Activated naive CD8-positive, alpha-beta T cell treated with anti-CD3 and anti-CD28 coated beads, Interleukin-2, amount 10 ng/mL, durations not matched to agents 7 days and 5 days (primary cell): ENCODE results near the gene SLC7A11. TPM values are rescaled to one million over a fixed set of nuclear protein-coding genes. Genes with fewer than 3 reads are reported as not detected.

Experiments used
- ATAC-seq: fragments of 150-1000 bp; cut with Tn5 transposase; one replicate; pipeline ENCODE4 v1.10.0; 2021; ENCODE audit warnings: low read depth, moderate library complexity
- POLR2A ChIA-PET: fragments of 350-600 bp; sonication (Branson Sonifier 250); formaldehyde crosslinking; loops from one replicate; lab custom pipeline; 2021; ENCODE audit warnings: antibody characterized with exemption; lab: Charles Lee
- DNase-seq: peaks from one replicate; pipeline ENCODE4 v3.0.0; 2021
- H3K27ac Mint-ChIP-seq: one replicate; pipeline ENCODE4 v1.8.0; 2022; ENCODE audit warnings: mild to moderate bottlenecking, mixed read lengths
- H3K27me3 Mint-ChIP-seq: one replicate; pipeline ENCODE4 v1.8.0; 2022; ENCODE audit warnings: mild to moderate bottlenecking, moderate library complexity, mixed read lengths
- H3K36me3 Mint-ChIP-seq: one replicate; pipeline ENCODE4 v1.8.0; 2021; ENCODE audit warnings: mild to moderate bottlenecking, mixed read lengths
- H3K4me1 Mint-ChIP-seq: one replicate; pipeline ENCODE4 v1.8.0; 2021; ENCODE audit warnings: mixed read lengths
- H3K4me3 Mint-ChIP-seq: one replicate; pipeline ENCODE4 v1.8.0; 2022; ENCODE audit warnings: mild to moderate bottlenecking, moderate library complexity, mixed read lengths
- H3K9me3 Mint-ChIP-seq: one replicate; pipeline ENCODE4 v1.8.0; 2021; ENCODE audit warnings: mixed read lengths
- total RNA-seq, 2 experiments: library from RNA; stranded (reverse); gene quantifications; one replicate each; pipeline ENCODE4 v1.2.3, GENCODE V29; 2021

Gene SLC7A11
- total RNA-seq, 2 experiments from 2014 or later, result 1.3 to 1.5 TPM

DNA sequence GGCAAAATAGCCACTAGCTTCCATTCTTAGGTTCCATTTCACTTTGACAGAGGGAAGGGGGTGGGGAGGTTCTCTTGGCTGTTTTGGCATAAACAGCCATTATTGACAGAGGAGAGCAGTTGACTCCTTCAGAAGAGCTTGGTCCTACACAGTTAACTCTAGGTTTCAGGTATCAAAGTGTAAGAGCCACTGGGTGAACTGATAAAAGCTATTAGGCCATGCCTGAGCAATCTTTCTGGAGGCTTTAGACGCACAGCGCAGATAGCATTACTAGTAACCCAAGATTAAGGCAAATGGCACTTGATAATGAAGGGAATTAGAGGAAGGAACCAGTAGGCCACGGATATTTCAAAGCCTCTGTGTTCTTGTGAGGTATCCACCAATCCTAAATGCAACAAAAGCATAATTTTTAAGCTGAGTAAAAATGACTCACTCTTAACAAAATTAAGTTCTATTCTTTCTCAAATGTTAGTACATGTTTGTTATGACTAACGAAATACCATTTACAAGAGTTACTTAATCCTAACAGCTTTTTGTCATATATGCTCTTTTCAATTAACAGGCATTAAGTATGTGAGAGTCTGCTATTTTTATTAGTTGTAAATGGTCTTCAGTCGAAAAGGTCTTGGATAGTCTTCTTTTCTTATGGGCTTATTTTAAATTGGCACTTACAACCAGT is 53.6 kb downstream of the SLC7A11 start:
- Mint-ChIP-seq H3K9me3 (no peaks in the 10 kb centered on the region), H3K4me1 (no peaks in the 10 kb centered on the region), H3K4me3 (no peak overlapping the region), H3K36me3 (no peaks in the 10 kb centered on the region), H3K27ac (no peak overlapping the region), H3K27me3 (peaks cover 3% of the 10 kb centered on the region)
- POLR2A ChIA-PET, result no interaction called here
- no peak for ATAC-seq
- DNase-seq, result no peak

DNA sequence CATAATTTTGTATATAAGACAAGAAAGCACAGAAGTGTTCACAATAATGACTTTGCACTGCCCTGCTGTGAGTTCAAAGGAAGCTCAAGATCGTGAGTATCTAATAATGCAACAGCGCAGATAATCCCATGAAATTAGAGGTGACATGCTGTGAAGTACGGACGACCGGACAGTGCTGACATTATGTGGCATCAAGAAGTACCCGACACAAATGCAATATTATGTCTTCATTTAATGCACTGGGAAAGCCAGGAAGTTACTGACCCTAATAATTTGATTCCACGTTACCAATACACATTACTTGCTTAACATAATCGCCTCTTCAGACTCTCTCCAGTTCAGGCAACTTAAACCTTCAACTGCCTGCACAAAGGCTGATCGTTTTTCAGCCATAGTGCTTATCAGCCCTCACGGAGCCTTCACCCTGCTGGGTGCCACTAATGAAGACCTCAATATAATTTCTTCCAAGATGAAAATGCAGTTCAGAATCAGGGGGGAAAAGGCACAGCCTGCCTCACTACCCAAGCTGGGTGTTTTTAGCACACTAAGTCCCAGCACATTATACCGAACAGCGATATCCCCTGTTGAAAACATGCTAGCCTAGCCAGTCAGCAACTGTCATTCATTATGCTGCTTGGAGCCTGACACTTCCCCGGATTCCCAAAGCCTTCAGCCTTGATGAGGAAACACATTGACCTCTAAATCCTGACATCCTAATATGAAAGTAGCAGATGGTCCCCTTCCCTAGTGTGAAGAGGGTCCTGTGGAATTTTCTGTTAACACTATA is 56.1 kb downstream of the SLC7A11 start:
- no peaks in the 10 kb centered on the region for H3K9me3 Mint-ChIP-seq
- H3K27me3 Mint-ChIP-seq, result peaks cover 3% of the 10 kb centered on the region
- H3K4me3 Mint-ChIP-seq, result no peak overlapping the region
- POLR2A ChIA-PET, result no interaction called here
- no peak overlapping the region for H3K27ac Mint-ChIP-seq
- ATAC-seq (no peak), DNase-seq (no peak)
- no peaks in the 10 kb centered on the region for H3K4me1 Mint-ChIP-seq
- H3K36me3 Mint-ChIP-seq, result no peaks in the 10 kb centered on the region

DNA sequence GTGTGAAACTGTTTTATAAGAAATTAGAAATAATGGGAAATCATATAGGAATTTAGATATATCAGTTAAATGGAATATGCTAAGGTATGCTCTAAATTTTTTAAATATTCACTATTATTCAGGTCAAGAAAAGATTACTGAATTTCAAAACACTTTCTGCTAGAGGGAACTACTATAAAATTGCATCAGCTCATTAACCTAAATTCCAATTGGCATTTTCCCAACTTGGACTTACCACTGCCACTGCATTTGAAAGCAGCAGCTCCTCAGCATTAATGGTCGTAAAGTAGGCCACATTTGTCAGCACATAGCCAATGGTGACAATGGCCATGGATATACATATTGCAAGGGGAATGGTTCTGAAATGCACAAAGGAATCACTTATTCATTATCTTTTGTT is 57.3 kb downstream of the SLC7A11 start:
- peaks cover 1% of the 10 kb centered on the region for H3K27me3 Mint-ChIP-seq
- H3K4me1 Mint-ChIP-seq, result no peaks in the 10 kb centered on the region

DNA sequence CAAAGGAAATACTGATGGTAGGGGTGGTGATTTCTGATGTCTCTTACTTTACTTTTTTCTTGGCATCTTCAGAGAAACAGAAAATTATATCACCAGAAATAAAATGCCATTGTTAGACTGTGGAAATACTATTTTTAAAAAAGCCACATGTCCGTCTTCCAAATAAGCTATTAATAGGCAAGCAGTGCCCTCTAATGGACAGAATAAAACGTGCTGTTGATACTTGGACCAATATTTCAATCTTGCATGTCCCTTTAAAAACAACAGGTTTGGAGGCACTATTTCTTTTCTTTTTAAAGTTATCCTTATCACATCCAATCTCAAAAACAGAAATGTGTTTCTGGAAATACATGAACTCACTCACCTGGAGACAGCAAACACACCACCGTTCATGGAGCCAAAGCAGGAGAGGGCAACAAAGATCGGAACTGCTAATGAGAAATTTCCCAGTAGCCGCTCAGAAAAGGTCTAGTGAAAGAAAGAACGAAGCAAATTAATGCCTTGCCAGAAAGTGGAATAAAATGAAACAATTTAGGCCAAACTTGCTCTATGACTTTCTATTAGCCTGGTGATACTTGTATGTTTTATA is 59.2 kb downstream of the SLC7A11 start:
- POLR2A ChIA-PET, result no interaction called here
- no peak overlapping the region for H3K27ac Mint-ChIP-seq
- ATAC-seq, result no peak

More for the DNA sequence above, 57.3 kb downstream of the SLC7A11 start:
- H3K36me3 Mint-ChIP-seq, result peaks cover 2% of the 10 kb centered on the region
- H3K4me3 Mint-ChIP-seq, result no peak overlapping the region
- H3K9me3 Mint-ChIP-seq, result no peaks in the 10 kb centered on the region
- POLR2A ChIA-PET, result no interaction called here
- ATAC-seq (no peak), DNase-seq (no peak)
- H3K27ac Mint-ChIP-seq, result no peak overlapping the region

DNA sequence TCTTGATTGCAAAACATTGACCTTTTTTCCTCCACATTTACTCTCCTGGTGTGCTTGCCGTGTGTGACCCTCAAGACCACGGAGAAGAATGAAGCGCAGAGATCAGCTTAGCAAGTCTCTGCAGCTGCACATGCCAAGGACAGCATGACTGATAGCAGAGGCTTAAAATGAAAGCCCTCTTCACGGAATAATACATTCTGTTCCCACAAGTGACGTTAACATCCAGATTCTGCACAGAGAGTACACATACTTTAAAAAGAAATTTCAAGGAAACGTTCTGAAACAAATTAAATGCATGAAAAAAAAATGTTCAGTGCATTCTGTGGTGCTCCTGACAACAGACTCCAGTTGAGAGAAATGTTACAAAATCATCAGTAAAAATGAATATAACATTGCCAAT is 60.9 kb downstream of the SLC7A11 start:
- H3K9me3 Mint-ChIP-seq, result no peaks in the 10 kb centered on the region
- H3K27me3 Mint-ChIP-seq, result no peaks in the 10 kb centered on the region
- POLR2A ChIA-PET, result no interaction called here
- H3K36me3 Mint-ChIP-seq, result peaks cover 5% of the 10 kb centered on the region
- DNase-seq (no peak), ATAC-seq (no peak)
- no peak overlapping the region for H3K27ac Mint-ChIP-seq
- no peak overlapping the region for H3K4me3 Mint-ChIP-seq
- no peaks in the 10 kb centered on the region for H3K4me1 Mint-ChIP-seq

More for the DNA sequence above, 59.2 kb downstream of the SLC7A11 start:
- no peak for DNase-seq
- Mint-ChIP-seq H3K36me3 (peaks cover 2% of the 10 kb centered on the region), H3K27me3 (no peaks in the 10 kb centered on the region), H3K4me1 (no peaks in the 10 kb centered on the region), H3K4me3 (no peak overlapping the region), H3K9me3 (no peaks in the 10 kb centered on the region)

DNA sequence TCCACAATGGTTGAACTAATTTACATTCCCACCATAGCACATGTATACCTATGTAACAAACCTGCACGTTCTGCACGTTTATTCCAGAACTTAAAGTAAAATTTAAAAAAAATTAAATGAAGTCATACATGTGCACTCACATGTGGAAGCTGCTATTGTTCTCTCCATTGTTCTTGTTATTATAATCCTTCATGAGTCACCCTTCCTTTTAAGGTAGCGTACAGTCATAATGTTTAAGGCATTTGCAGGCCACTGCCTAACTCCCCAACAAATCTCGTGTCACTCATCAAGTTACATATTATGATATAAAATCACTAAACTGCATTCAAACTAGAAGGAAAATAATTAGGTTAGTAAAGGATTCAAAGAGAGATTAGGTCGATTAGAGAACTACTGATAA is 63.6 kb downstream of the SLC7A11 start:
- H3K36me3 Mint-ChIP-seq, result peaks cover 5% of the 10 kb centered on the region
- POLR2A ChIA-PET, result no interaction called here
- no peaks in the 10 kb centered on the region for H3K9me3 Mint-ChIP-seq
- H3K27me3 Mint-ChIP-seq, result no peaks in the 10 kb centered on the region
- DNase-seq (no peak), ATAC-seq (no peak)
- no peak overlapping the region for H3K27ac Mint-ChIP-seq
- H3K4me1 Mint-ChIP-seq, result no peaks in the 10 kb centered on the region
- H3K4me3 Mint-ChIP-seq, result no peak overlapping the region

- no peaks in the 10 kb centered on the region for H3K4me1 Mint-ChIP-seq
- ATAC-seq (no peak), DNase-seq (no peak)
- POLR2A ChIA-PET, result no interaction called here
- no peaks in the 10 kb centered on the region for H3K9me3 Mint-ChIP-seq
- H3K36me3 Mint-ChIP-seq, result peaks cover 5% of the 10 kb centered on the region
- H3K27me3 Mint-ChIP-seq, result no peaks in the 10 kb centered on the region
- H3K4me3 Mint-ChIP-seq, result no peak overlapping the region
- no peak overlapping the region for H3K27ac Mint-ChIP-seq
Observed at GRCh38 chr4:138177278-138177968, 64.7 kb downstream of the SLC7A11 start.

GRCh38 chr4:138174981-138175794 is 67.0 kb downstream of the SLC7A11 start:
- ATAC-seq, result no peak
- no peaks in the 10 kb centered on the region for H3K9me3 Mint-ChIP-seq
- no peaks in the 10 kb centered on the region for H3K27me3 Mint-ChIP-seq
- no peak overlapping the region for H3K27ac Mint-ChIP-seq
- DNase-seq, result no peak
- H3K4me3 Mint-ChIP-seq, result no peak overlapping the region
- peaks cover 4% of the 10 kb centered on the region for H3K36me3 Mint-ChIP-seq
- POLR2A ChIA-PET, result no interaction called here
- no peaks in the 10 kb centered on the region for H3K4me1 Mint-ChIP-seq

GRCh38 chr4:138164208-138164607 is 77.9 kb downstream of the SLC7A11 start:
- H3K36me3 Mint-ChIP-seq, result no peaks in the 10 kb centered on the region
- no peaks in the 10 kb centered on the region for H3K4me1 Mint-ChIP-seq
- POLR2A ChIA-PET, result no interaction called here
- H3K27me3 Mint-ChIP-seq, result no peaks in the 10 kb centered on the region
- no peak overlapping the region for H3K4me3 Mint-ChIP-seq
- no peaks in the 10 kb centered on the region for H3K9me3 Mint-ChIP-seq
- ATAC-seq (no peak), DNase-seq (no peak)
- no peak overlapping the region for H3K27ac Mint-ChIP-seq

DNA sequence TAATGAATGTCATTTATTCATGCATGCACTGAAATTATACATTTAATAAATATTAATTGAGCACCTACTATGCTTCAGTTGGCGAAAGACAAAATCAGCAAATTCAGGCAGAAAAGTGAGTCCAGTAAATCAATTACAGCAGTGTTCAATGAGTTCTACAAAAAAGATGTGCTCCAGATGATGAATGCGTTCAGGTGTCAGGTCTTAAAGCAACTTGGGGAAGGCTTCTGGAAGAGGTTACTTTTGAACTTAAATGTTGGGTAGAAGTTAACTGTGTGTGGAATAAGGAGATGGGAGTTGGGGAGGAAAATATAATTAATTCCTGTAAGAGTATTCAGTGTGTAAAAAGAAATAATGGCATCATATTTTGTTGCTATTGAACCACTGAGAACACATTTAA is 79.0 kb downstream of the SLC7A11 start:
- POLR2A ChIA-PET, result no interaction called here
- no peak overlapping the region for H3K27ac Mint-ChIP-seq
- DNase-seq, result no peak

DNA sequence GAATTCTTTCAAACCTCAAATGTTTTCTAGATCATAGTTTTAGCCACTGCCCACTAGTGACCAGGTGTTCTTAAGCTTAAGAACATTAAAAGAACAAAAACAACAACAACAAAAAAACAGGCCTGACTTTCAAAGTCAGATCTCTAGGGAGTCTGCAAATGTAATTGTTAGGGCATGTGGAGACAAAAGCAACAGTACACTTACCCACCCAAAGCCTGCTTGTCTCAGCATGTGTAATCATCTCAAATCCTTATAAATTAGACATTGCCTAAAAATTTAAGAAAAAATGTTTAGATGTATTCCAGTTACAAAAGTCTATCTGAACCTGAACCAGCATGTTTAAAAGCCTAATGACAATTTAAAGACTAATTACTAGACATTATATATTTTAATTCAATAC is 79.9 kb downstream of the SLC7A11 start:
- POLR2A ChIA-PET, result no interaction called here
- Mint-ChIP-seq H3K36me3 (no peaks in the 10 kb centered on the region), H3K27me3 (no peaks in the 10 kb centered on the region), H3K4me1 (no peaks in the 10 kb centered on the region), H3K9me3 (no peaks in the 10 kb centered on the region), H3K4me3 (no peak overlapping the region), H3K27ac (no peak overlapping the region)
- DNase-seq, result no peak
- ATAC-seq, result no peak

More for the DNA sequence above, 79.0 kb downstream of the SLC7A11 start:
- Mint-ChIP-seq H3K9me3 (no peaks in the 10 kb centered on the region), H3K4me3 (no peak overlapping the region), H3K27me3 (no peaks in the 10 kb centered on the region), H3K36me3 (no peaks in the 10 kb centered on the region), H3K4me1 (no peaks in the 10 kb centered on the region)
- ATAC-seq, result no peak

- H3K36me3 Mint-ChIP-seq, result no peaks in the 10 kb centered on the region
- no peak for ATAC-seq
- no peak overlapping the region for H3K27ac Mint-ChIP-seq
- no peaks in the 10 kb centered on the region for H3K27me3 Mint-ChIP-seq
- H3K4me1 Mint-ChIP-seq, result no peaks in the 10 kb centered on the region
- no peaks in the 10 kb centered on the region for H3K9me3 Mint-ChIP-seq
- POLR2A ChIA-PET, result no interaction called here
- no peak overlapping the region for H3K4me3 Mint-ChIP-seq
- DNase-seq, result no peak
Observed at GRCh38 chr4:138161351-138161750, 80.8 kb downstream of the SLC7A11 start.
